Measurements from ENCODE around the gene ODAD3. TPM values are rescaled to one million over a fixed set of nuclear protein-coding genes. Genes with fewer than 3 reads are reported as not detected.

ODAD3 gene
- total and polyA plus RNA-seq, 2 of the 13 experiments (the other 11 are each of a cell fraction or from before 2014, with no cell fraction given): 0.04 to 0.08 TPM

- H3K79me2 ChIP-seq (ENCODE audit: insufficient read depth, low read length): no peaks in the 10 kb centered on the region
- no peak overlapping the region for H3K9ac ChIP-seq (ENCODE audit: insufficient read depth, low read depth, low read length)
- FAIRE-seq (no peak), DNase-seq (ENCODE audit: low spot score) (no peak), ATAC-seq (no peak)
- intact Hi-C loops (cut with micrococcal nuclease; ENCODE audit: unreplicated experiment): no loop called here
- H2AFZ ChIP-seq (ENCODE audit: low read length): no peak overlapping the region
- 0 out of 2 replicates have a peak, but pooled peaks have one; percentile 48 for TF ChIP-seq HNRNPL (IDR thresholded peaks at IDR 0.05; ENCODE audit: low read depth, low read length)
- TF ChIP-seq KLF13 (CRISPR knock-in tag; IDR thresholded peaks at IDR 0.05): no peak
- WGBS (ENCODE audit: low lambda C conversion rate): 79% methylated on average over 28 of the region's 28 CpGs
- H3K4me2 ChIP-seq (ENCODE audit: low read depth, low read length): no peak overlapping the region
- no peaks in the 10 kb centered on the region for H4K20me1 ChIP-seq (ENCODE audit: insufficient read depth, low read length)
- no peak overlapping the region for H3K4me3 ChIP-seq (replicated peaks in 1 of 3; ENCODE audit: insufficient read depth in 1 of 3, low read depth in 2 of 3, low read length in 3 of 3)
- H3K4me1 ChIP-seq (ENCODE audit: insufficient read depth, low read length): peaks cover 34% of the 10 kb centered on the region
- no peaks in the 10 kb centered on the region for H3K36me3 ChIP-seq (replicated peaks in 1 of 2; ENCODE audit: control insufficient read depth in 1 of 2, insufficient read depth in 2 of 2, low read length in 2 of 2)
- BruUV-seq (replicated peaks): no TSS peak
- in situ Hi-C loops (cut with HindIII; ENCODE audit: extremely low pct_ligation_motif_present, low pct_unique_long_range_greater_than_20kb): no loop called here
- peaks cover 3 to 32% of the 10 kb centered on the region in 2 experiments; a peak in 4 of 5 replicates for H3K27me3 ChIP-seq (ENCODE audit: control insufficient read depth in 1 of 2, insufficient read depth in 2 of 2, low read length in 2 of 2)
- ChIA-PET CTCF (ENCODE audit: low intra/inter-chr PET ratio, low total read pairs) (no interaction called here), POLR2A (interaction anchor here (1.7 kb wide), 1 partner anchor 10 kb away, joined by 7 read pairs; the partner anchor contains the start of genes ODAD3 and PRKCSH)
- no peaks in the 10 kb centered on the region for H3K9me3 ChIP-seq (ENCODE audit: low read length)
- no peak overlapping the region for H3K27ac ChIP-seq (ENCODE audit: extremely low read length, insufficient read depth, low read length)
Measured at GRCh38 chr19:11425719-11426457, 9.0 kb downstream of the ODAD3 start.

GRCh38 chr19:11423791-11424181 is 11.1 kb downstream of the ODAD3 start:
- POLR2A ChIA-PET: interaction anchor here (1.4 kb wide), 1 partner anchor 49 kb away, joined by 3 read pairs; the partner anchor contains the start of gene SWSAP1
- CTCF ChIA-PET (ENCODE audit: low intra/inter-chr PET ratio, low total read pairs): no interaction called here

More at GRCh38 chr19:11423791-11424181, 11.1 kb downstream of the ODAD3 start:
- no peaks in the 10 kb centered on the region for H3K36me3 ChIP-seq (replicated peaks in 1 of 2; ENCODE audit: control insufficient read depth in 1 of 2, insufficient read depth in 2 of 2, low read length in 2 of 2)
- in situ Hi-C loops (cut with HindIII; ENCODE audit: extremely low pct_ligation_motif_present, low pct_unique_long_range_greater_than_20kb): loop anchor here (5.0 kb wide), 1 partner anchor 41 kb away; the partner anchor contains the start of gene EPOR
- H4K20me1 ChIP-seq (ENCODE audit: insufficient read depth, low read length): no peaks in the 10 kb centered on the region
- H3K27me3 ChIP-seq (ENCODE audit: control insufficient read depth in 1 of 2, insufficient read depth in 2 of 2, low read length in 2 of 2): peaks cover 3 to 35% of the 10 kb centered on the region in 2 experiments; a peak in 4 of 5 replicates
- H3K4me2 ChIP-seq (ENCODE audit: low read depth, low read length): no peak overlapping the region
- H3K9ac ChIP-seq (ENCODE audit: insufficient read depth, low read depth, low read length): no peak overlapping the region
- no peaks in the 10 kb centered on the region for H3K9me3 ChIP-seq (ENCODE audit: low read length)
- FAIRE-seq (no peak), DNase-seq (ENCODE audit: low spot score) (no peak), ATAC-seq (no peak)
- H3K27ac ChIP-seq (ENCODE audit: extremely low read length, insufficient read depth, low read length): no peak overlapping the region
- intact Hi-C loops (cut with micrococcal nuclease; ENCODE audit: unreplicated experiment): loop anchor here (5.0 kb wide), 1 partner anchor 41 kb away; the partner anchor contains the start of gene EPOR
- TF ChIP-seq BHLHE40 (IDR thresholded peaks at IDR 0.05; ENCODE audit: low read length) (peak; percentile 28; the same call in 1 of the 2 replicates), ZFP91 (CRISPR knock-in tag; IDR thresholded peaks at IDR 0.05; ENCODE audit: borderline replicate concordance) (no peak), FOXP1 (IDR thresholded peaks at IDR 0.05) (no peak), FOXP1 (CRISPR knock-in tag; IDR thresholded peaks at IDR 0.05) (no peak), TCF12 (IDR thresholded peaks at IDR 0.05) (no peak), TCF12 (CRISPR knock-in tag; IDR thresholded peaks at IDR 0.05) (no peak), ZNF75D (CRISPR knock-in tag; IDR thresholded peaks at IDR 0.05; ENCODE audit: borderline replicate concordance) (no peak), HHEX (CRISPR knock-in tag; IDR thresholded peaks at IDR 0.05) (no peak), ZBTB4 (CRISPR knock-in tag; IDR thresholded peaks at IDR 0.05; ENCODE audit: borderline replicate concordance) (no peak), KAT2B (IDR thresholded peaks at IDR 0.05; ENCODE audit: borderline replicate concordance, low read depth, low read length) (no peak), AKAP8 (CRISPR knock-in tag; IDR thresholded peaks at IDR 0.05) (no peak), NR2F6 (IDR thresholded peaks at IDR 0.05) (no peak), NR2F6 (CRISPR knock-in tag; IDR thresholded peaks at IDR 0.05) (peak; percentile 21; the same call in 1 of the 2 replicates)
- no peaks in the 10 kb centered on the region for H3K79me2 ChIP-seq (ENCODE audit: insufficient read depth, low read length)
- BruUV-seq (replicated peaks): no TSS peak
- H2AFZ ChIP-seq (ENCODE audit: low read length): no peak overlapping the region
- peaks cover 51% of the 10 kb centered on the region for H3K4me1 ChIP-seq (ENCODE audit: insufficient read depth, low read length)
- H3K4me3 ChIP-seq (replicated peaks in 1 of 3; ENCODE audit: insufficient read depth in 1 of 3, low read depth in 2 of 3, low read length in 3 of 3): peak overlapping the region in 1 of 3 experiments; percentile 10; a peak in 1 of 6 replicates
- WGBS (ENCODE audit: low lambda C conversion rate): 15% methylated on average over 15 of the region's 22 CpGs
